Kidney tubule cell (primary cell): ENCODE results near the gene ELAC2.

ENCODE experiments used
- DNase-seq: peaks from one replicate; pipeline ENCODE4 v3.0.0-alpha.2; 2018; ENCODE audit warnings: low spot score

The ELAC2 gene

GRCh38 chr17:13017655-13018459, at the start of gene ELAC2:
ELAC2 (minus strand) TSS chr17:13018027; CDS start chr17:13017947, 80 bp downstream.
- peak; percentile 99 for DNase-seq

GRCh38 chr17:13065032-13065431, 47.2 kb upstream of the ELAC2 start:
- DNase-seq, result no peak

GRCh38 chr17:13055131-13055530, 37.3 kb upstream of the ELAC2 start:
- DNase-seq, result no peak

GRCh38 chr17:13054666-13055065, 36.8 kb upstream of the ELAC2 start:
- no peak for DNase-seq

- no peak for DNase-seq
Observed at GRCh38 chr17:13051915-13052314, 34.1 kb upstream of the ELAC2 start.

- DNase-seq, result no peak
Observed at GRCh38 chr17:13047011-13047606, 29.3 kb upstream of the ELAC2 start.

- no peak for DNase-seq
Observed at GRCh38 chr17:13046361-13046760, 28.5 kb upstream of the ELAC2 start.

GRCh38 chr17:13044572-13045065, 26.8 kb upstream of the ELAC2 start:
- no peak for DNase-seq

GRCh38 chr17:13038931-13039665, 21.3 kb upstream of the ELAC2 start:
- no peak for DNase-seq

GRCh38 chr17:13036751-13037150, 18.9 kb upstream of the ELAC2 start:
- DNase-seq, result no peak

GRCh38 chr17:13035420-13035819, 17.6 kb upstream of the ELAC2 start:
- DNase-seq, result no peak

GRCh38 chr17:13031718-13032350, 14.0 kb upstream of the ELAC2 start:
- DNase-seq, result peak; percentile 51

GRCh38 chr17:13030459-13031300, 12.9 kb upstream of the ELAC2 start:
- peak; percentile 48 for DNase-seq

- no peak for DNase-seq
Observed at GRCh38 chr17:13030056-13030455, 12.2 kb upstream of the ELAC2 start.

GRCh38 chr17:13029340-13029739, 11.5 kb upstream of the ELAC2 start:
- no peak for DNase-seq

GRCh38 chr17:13027246-13027645, 9.4 kb upstream of the ELAC2 start:
- DNase-seq, result no peak

- no peak for DNase-seq
Observed at GRCh38 chr17:13025687-13026086, 7.9 kb upstream of the ELAC2 start.

- DNase-seq, result no peak
Observed at GRCh38 chr17:13025258-13025627, 7.4 kb upstream of the ELAC2 start.

- peak; percentile 59 for DNase-seq
Observed at GRCh38 chr17:13024526-13025257, 6.9 kb upstream of the ELAC2 start.

GRCh38 chr17:13024016-13024415, 6.2 kb upstream of the ELAC2 start:
- no peak for DNase-seq
